Right atrium auricular region (tissue), 2 donors: ENCODE results near the gene PRMT6. TPM values are rescaled to one million over a fixed set of nuclear protein-coding genes. Genes with fewer than 3 reads are reported as not detected.
A peak's percentile ranks its signal among the peaks of the same experiment; 100 is the strongest.
"Not testable (repeated sequence)": the region's sequence is repeated elsewhere in the genome, so short reads cannot be mapped to it uniquely, and the experiment has no call there.

ENCODE experiments used
- DNase-seq: peaks from one replicate; pipeline ENCODE4 v3.0.0-alpha.2; 2019; ENCODE audit warnings: low spot score
- H3K27ac ChIP-seq, 2 donors: fragments of 200-600 bp; sonication (generic); 1 replicate in 1 of 2; 2 replicates in 1 of 2; pipeline ENCODE4 v1.5.1; 2016 to 2019
- H3K27me3 ChIP-seq, 2 donors: fragments of 200-600 bp; sonication (generic); one replicate each; pipeline versions ENCODE4 v1.5.1 to v1.6.0; 2017 to 2019
- H3K36me3 ChIP-seq: fragments of 200-600 bp; sonication (generic); one replicate; pipeline ENCODE4 v1.5.1; 2016
- H3K4me1 ChIP-seq, 2 donors: fragments of 200-600 bp; sonication (generic); one replicate each; pipeline versions ENCODE4 v1.5.1 to v1.6.0; 2017 to 2019
- H3K4me3 ChIP-seq, 2 donors: fragments of 200-600 bp; sonication (generic); 1 replicate in 1 of 2; 2 replicates in 1 of 2; pipeline ENCODE4 v1.5.1; 2017 to 2019; ENCODE audit warnings: mild to moderate bottlenecking in 1 of 2, moderate library complexity in 1 of 2
- H3K9me3 ChIP-seq, 2 donors: fragments of 200-600 bp; sonication (generic); one replicate each; pipeline ENCODE4 v1.5.1; 2019
- total RNA-seq, 2 donors: library from RNA; depleted of rRNA; stranded (reverse); fragments of >200 nt; gene quantifications; one replicate each; pipeline ENCODE4 v1.1.0, GENCODE V29; 2016
- TF ChIP-seq, protein P1 (sequence below), 2 donors: fragments of 200-600 bp; sonication (generic); IDR thresholded peaks; one replicate each; pipeline ENCODE4 v1.5.1; 2019; ENCODE audit warnings: antibody characterized with exemption in 2 of 2

PRMT6 gene
- total RNA-seq, 2 donors from 2014 or later, result 2.9 to 6.8 TPM

- Histone ChIP-seq H3K27ac (no peak overlapping the region), H3K27me3 (no peaks in the 10 kb centered on the region), H3K4me1 (no peaks in the 10 kb centered on the region), H3K9me3 (no peaks in the 10 kb centered on the region), H3K4me3 (no peak overlapping the region), H3K36me3 (no peaks in the 10 kb centered on the region)
- no peak for DNase-seq
- TF ChIP-seq, protein P1, sequence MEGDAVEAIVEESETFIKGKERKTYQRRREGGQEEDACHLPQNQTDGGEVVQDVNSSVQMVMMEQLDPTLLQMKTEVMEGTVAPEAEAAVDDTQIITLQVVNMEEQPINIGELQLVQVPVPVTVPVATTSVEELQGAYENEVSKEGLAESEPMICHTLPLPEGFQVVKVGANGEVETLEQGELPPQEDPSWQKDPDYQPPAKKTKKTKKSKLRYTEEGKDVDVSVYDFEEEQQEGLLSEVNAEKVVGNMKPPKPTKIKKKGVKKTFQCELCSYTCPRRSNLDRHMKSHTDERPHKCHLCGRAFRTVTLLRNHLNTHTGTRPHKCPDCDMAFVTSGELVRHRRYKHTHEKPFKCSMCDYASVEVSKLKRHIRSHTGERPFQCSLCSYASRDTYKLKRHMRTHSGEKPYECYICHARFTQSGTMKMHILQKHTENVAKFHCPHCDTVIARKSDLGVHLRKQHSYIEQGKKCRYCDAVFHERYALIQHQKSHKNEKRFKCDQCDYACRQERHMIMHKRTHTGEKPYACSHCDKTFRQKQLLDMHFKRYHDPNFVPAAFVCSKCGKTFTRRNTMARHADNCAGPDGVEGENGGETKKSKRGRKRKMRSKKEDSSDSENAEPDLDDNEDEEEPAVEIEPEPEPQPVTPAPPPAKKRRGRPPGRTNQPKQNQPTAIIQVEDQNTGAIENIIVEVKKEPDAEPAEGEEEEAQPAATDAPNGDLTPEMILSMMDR (IDR thresholded peaks at IDR 0.05), result no peak
These were observed 37.3 kb upstream of the PRMT6 start for GRCh38 chr1:107019166-107019565.

DNA sequence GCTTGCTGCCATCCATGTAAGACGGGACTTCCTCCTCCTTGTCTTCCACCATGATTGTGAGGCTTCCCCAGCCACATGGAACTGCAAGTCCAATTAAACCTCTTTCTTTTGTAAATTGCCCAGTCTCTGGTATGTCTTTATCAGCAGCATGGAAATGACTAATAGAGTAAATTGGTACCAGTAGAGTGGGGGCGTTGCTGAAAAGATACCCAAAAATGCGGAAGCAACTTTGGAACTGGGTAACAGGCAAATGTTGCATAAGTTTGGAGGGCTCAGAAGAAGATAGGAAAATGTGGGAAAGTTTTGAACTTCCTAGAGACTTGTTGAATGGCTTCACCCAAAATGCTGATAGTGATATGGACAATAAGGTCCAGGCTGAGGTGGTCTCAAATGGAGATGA is 17.6 kb upstream of the PRMT6 start:
- not testable (repeated sequence) for H3K36me3 ChIP-seq, H3K9me3 ChIP-seq, H3K4me3 ChIP-seq, DNase-seq, H3K4me1 ChIP-seq, H3K27me3 ChIP-seq, H3K27ac ChIP-seq

DNA sequence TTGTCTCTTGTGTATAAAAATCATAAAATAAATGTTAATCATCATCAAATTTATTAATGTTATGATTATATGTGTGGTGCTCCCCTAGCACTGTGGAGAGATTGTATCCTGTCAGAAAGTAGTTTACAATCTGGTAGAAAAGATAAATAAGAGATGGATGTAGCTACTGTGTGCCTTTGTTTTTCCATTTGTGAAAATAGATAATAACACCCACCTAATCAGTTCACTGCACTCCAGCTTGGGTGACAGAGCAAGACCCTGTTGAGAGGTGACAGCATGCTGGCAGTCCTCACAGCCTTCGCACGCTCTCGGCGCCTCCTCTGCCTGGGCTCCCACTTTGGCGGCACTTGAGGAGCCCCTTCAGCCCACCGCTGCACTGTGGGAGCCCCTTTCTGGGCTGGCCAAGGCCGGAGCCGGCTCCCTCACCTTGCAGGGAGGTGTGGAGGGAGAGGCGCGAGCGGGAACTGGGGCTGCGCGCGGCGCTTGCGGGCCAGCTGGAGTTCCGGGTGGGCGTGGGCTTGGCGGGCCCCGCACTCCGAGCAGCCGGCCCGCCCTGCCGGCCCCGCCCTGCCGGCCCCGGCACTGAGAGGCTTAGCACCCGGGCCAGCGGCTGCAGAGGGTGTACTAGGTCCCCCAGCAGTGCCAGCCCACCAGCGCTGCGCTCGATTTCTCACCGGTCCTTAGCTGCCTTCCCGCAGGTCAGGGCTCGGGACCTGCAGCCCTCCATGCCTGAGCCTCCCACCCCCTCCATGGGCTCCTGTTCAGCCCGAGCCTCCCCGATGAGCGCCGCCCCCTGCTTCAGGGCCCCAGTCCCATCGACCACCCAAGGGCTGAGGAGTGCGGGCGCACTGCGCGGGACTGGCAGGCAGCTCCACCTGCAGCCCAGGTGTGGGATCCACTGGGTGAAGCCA is 11.9 kb upstream of the PRMT6 start:
- not testable (repeated sequence) for H3K4me1 ChIP-seq, DNase-seq, H3K4me3 ChIP-seq, H3K36me3 ChIP-seq, H3K27ac ChIP-seq, H3K27me3 ChIP-seq, H3K9me3 ChIP-seq

DNA sequence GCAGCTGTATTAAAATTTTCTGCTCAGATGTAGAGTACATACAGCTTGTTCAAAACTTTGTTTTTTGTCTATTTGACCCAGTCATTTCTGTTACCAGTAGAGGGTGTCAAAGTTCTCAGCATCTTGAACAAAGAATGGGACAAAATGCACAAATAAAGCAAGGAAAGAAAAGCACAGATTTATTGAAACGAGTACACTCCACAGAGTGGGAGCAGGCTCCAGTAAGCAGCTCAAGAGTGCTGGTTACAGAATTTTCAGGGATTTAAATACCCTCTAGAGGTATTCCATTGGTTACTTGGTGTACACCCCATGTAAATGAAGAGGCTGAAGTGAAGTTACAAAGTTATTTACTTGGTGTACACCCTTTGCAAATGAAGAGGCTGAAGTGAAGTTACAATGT is 8.9 kb upstream of the PRMT6 start:
- H3K36me3 ChIP-seq, result no peaks in the 10 kb centered on the region
- no peaks in the 10 kb centered on the region for H3K27me3 ChIP-seq
- H3K9me3 ChIP-seq, result no peaks in the 10 kb centered on the region
- no peak overlapping the region for H3K27ac ChIP-seq
- DNase-seq, result no peak
- TF ChIP-seq, protein P1 (IDR thresholded peaks at IDR 0.05), result no peak
- no peak overlapping the region for H3K4me3 ChIP-seq
- no peaks in the 10 kb centered on the region for H3K4me1 ChIP-seq

DNA sequence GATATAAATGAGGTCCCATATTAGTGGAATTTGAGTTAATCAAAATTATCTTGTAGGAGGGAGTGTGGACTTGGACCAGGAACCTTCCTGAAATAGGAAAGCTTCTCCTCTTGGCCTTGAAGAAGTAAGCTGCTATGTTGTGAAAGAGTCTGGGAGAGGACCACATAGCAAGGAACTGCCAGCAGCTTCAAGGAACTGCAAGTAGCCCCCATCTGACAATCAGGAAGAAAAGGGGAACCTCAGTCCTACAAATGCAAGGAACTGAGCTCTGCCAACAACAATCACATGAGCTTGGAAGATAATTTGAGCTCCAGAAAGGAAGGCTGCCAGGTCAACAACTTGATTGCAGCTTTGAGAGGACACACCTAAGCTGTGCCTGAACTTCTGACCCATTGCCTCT is 8.2 kb upstream of the PRMT6 start:
- Histone ChIP-seq H3K9me3 (no peaks in the 10 kb centered on the region), H3K4me3 (no peak overlapping the region), H3K27me3 (no peaks in the 10 kb centered on the region), H3K27ac (no peak overlapping the region), H3K36me3 (no peaks in the 10 kb centered on the region), H3K4me1 (no peaks in the 10 kb centered on the region)
- TF ChIP-seq, protein P1 (IDR thresholded peaks at IDR 0.05), result no peak
- DNase-seq, result no peak

GRCh38 chr1:107051266-107051665 is 5.2 kb upstream of the PRMT6 start:
- no peaks in the 10 kb centered on the region for H3K36me3 ChIP-seq
- H3K4me1 ChIP-seq, result peaks cover 0 to 3% of the 10 kb centered on the region in 2 donors
- no peak overlapping the region for H3K4me3 ChIP-seq
- H3K27ac ChIP-seq, result no peak overlapping the region
- H3K9me3 ChIP-seq, result no peaks in the 10 kb centered on the region
- TF ChIP-seq, protein P1 (IDR thresholded peaks at IDR 0.05), result no peak
- no peaks in the 10 kb centered on the region for H3K27me3 ChIP-seq
- DNase-seq, result no peak

- Histone ChIP-seq H3K4me1 (peaks cover 0 to 14% of the 10 kb centered on the region in 2 donors), H3K27ac (peak overlapping the region; percentile 85 to 89), H3K4me3 (peak overlapping the region; percentile 92 to 94)
- not testable (repeated sequence) for H3K36me3 ChIP-seq, DNase-seq, H3K9me3 ChIP-seq, H3K27me3 ChIP-seq
These were observed 502 bp upstream of the PRMT6 start for GRCh38 chr1:107055919-107056425.
